K562 (cell line): ENCODE measurements around the gene CLHC1. TPM values are rescaled to one million over a fixed set of nuclear protein-coding genes. Genes with fewer than 3 reads are reported as not detected.

ENCODE experiments used
- ATAC-seq: fragments of 200-7000 bp; cut with Tn5 transposase; 3 replicates; pipeline ENCODE4 v1.9.1; 2020; ENCODE audit warnings: moderate library complexity
- BruUV-seq: library from RNA; stranded (reverse); fragments of 400-500 nt; replicated peaks from 2 replicates; lab custom pipeline; 2021; lab: Mats Ljungman, UMichigan
- CTCF ChIA-PET: fragments of 300-600 bp; formaldehyde crosslinking; extraction: SDS; loops from one replicate; lab custom pipeline; 2021; ENCODE audit warnings: low intra/inter-chr PET ratio; lab: Yijun Ruan, JAX
- POLR2A ChIA-PET: fragments of 300-600, 350-650 bp; sonication (Branson Sonifier 250); formaldehyde crosslinking; extraction: SDS; loops from one replicate; lab custom pipeline; 2021; ENCODE audit warnings: antibody characterized with exemption, inconsistent platforms; lab: Yijun Ruan, JAX
- DNase-seq, 4 experiments: peaks; one replicate each; pipeline versions ENCODE4 v3.0.0 to v3.0.0-alpha.2; 2011 to 2018; ENCODE audit warnings: low spot score in 3 of 4, mixed read lengths in 3 of 4; ENCODE audit errors: extremely low read depth in 1 of 4
- FAIRE-seq: peaks from 2 replicates; lab custom pipeline; 2011; peaks lifted over from hg19 to GRCh38; lab: Jason Lieb, UNC
- H2AFZ ChIP-seq: 2 replicates; pipeline ENCODE4 v1.6.0; 2011; ENCODE audit warnings: low read depth, low read length, control low read depth, inconsistent platforms
- H3K27ac ChIP-seq: fragments of 200-600 bp; 3 replicates; pipeline ENCODE4 v1.8.0; 2011; ENCODE audit warnings: low read depth, mild to moderate bottlenecking, control low read depth, inconsistent platforms, low read length, moderate library complexity, mixed read lengths; ENCODE audit errors: extremely low read depth
- H3K27me3 ChIP-seq, 2 experiments: fragments of 300-600 bp in 1 of 2; 2 replicates in 1 of 2; 3 replicates in 1 of 2; pipeline versions ENCODE4 v1.6.0 to v1.8.0; 2011; ENCODE audit warnings: inconsistent platforms in 2 of 2, low read length in 2 of 2, mild to moderate bottlenecking in 1 of 2, mixed read lengths in 1 of 2, moderate library complexity in 1 of 2; ENCODE audit not compliant: control insufficient read depth in 2 of 2, insufficient read depth in 2 of 2
- H3K36me3 ChIP-seq: fragments of 300-600 bp; 3 replicates; pipeline ENCODE4 v1.8.0; 2011; ENCODE audit warnings: mild to moderate bottlenecking, low read length, inconsistent platforms; ENCODE audit not compliant: control insufficient read depth, insufficient read depth
- H3K4me1 ChIP-seq, 2 experiments: fragments of 200-600 bp in 1 of 2; replicated peaks in 1 of 2; 2 replicates in 1 of 2; 3 replicates in 1 of 2; pipeline versions ENCODE4 v1.5.1 to v1.8.0; 2011; ENCODE audit warnings: inconsistent platforms in 2 of 2, low read length in 2 of 2, mild to moderate bottlenecking in 1 of 2, mixed read lengths in 1 of 2, moderate library complexity in 1 of 2; ENCODE audit not compliant: control insufficient read depth in 2 of 2, insufficient read depth in 2 of 2
- H3K4me2 ChIP-seq: 2 replicates; pipeline ENCODE4 v1.6.1; 2011; ENCODE audit warnings: low read length, control low read depth, inconsistent platforms, mixed read lengths; ENCODE audit not compliant: insufficient read depth
- H3K4me3 ChIP-seq: fragments of 200-600 bp; sonication (generic), shearing (Covaris generic); 2 replicates; pipeline ENCODE4 v1.5.1; 2016; ENCODE audit warnings: control low read depth, inconsistent platforms
- H3K79me2 ChIP-seq: fragments of 200-600 bp; 3 replicates; pipeline ENCODE4 v1.8.0; 2011; ENCODE audit warnings: low read length, inconsistent platforms; ENCODE audit not compliant: control insufficient read depth, insufficient read depth
- H3K9ac ChIP-seq, 2 experiments: 2 replicates each; pipeline versions ENCODE4 v1.6.0 to v1.6.1; 2011; ENCODE audit warnings: low read depth in 2 of 2, low read length in 2 of 2, control low read depth in 1 of 2, inconsistent platforms in 1 of 2, mild to moderate bottlenecking in 1 of 2, mixed read lengths in 1 of 2; ENCODE audit not compliant: insufficient read depth in 1 of 2
- H3K9me1 ChIP-seq: one replicate; pipeline ENCODE4 v1.6.0; 2011; ENCODE audit warnings: inconsistent platforms, mild to moderate bottlenecking, low read length, moderate library complexity; ENCODE audit not compliant: control insufficient read depth, insufficient read depth
- H3K9me3 ChIP-seq: replicated peaks from 2 replicates; pipeline ENCODE4 v1.5.1; 2011; ENCODE audit warnings: low read depth, low read length, inconsistent platforms; ENCODE audit not compliant: control insufficient read depth, insufficient read depth
- H4K20me1 ChIP-seq: replicated peaks from 2 replicates; pipeline ENCODE4 v1.6.1; 2011; ENCODE audit warnings: low read length, inconsistent platforms, mixed read lengths; ENCODE audit not compliant: control insufficient read depth, insufficient read depth
- ATF7 ChIP-seq: fragments of 450-650 bp; IDR thresholded peaks from 2 replicates; pipeline ENCODE4 v1.7.1; 2014; ENCODE audit warnings: mild to moderate bottlenecking, moderate library complexity
- BRD9 ChIP-seq: fragments of 450-650 bp; IDR thresholded peaks from 2 replicates; pipeline ENCODE4 v1.6.1; 2018; ENCODE audit warnings: low read depth; ENCODE audit not compliant: partially characterized antibody
- FOXJ2 ChIP-seq: fragments of 200-800 bp; sonication (Bioruptor generic); IDR thresholded peaks from 2 replicates; pipeline ENCODE4 v1.6.1; 2016; ENCODE audit warnings: missing genetic modification characterization, missing compliant biosample characterization
- NRF1 ChIP-seq, 2 experiments: fragments of 450-650 bp; IDR thresholded peaks in 1 of 2; conservative IDR thresholded peaks in 1 of 2; 2 replicates each; pipeline ENCODE4 v1.6.1; 2014; ENCODE audit warnings: mild to moderate bottlenecking in 2 of 2
- SMAD1 ChIP-seq: fragments of 150-350 bp; IDR thresholded peaks from 2 replicates; pipeline ENCODE4 v1.6.1; 2014; ENCODE audit warnings: low read length, low read depth; ENCODE audit not compliant: partially characterized antibody
- ZKSCAN8 ChIP-seq: fragments of 200-800 bp; sonication (Bioruptor generic); IDR thresholded peaks from 2 replicates; pipeline ENCODE4 v1.6.1; 2016; ENCODE audit warnings: missing genetic modification characterization, missing compliant biosample characterization
- ZNF134 ChIP-seq: fragments of 250-450 bp; sonication (Bioruptor Pico); conservative IDR thresholded peaks from 2 replicates; pipeline ENCODE4 v1.4.0; 2020
- WGBS: fragments of 100-300 bp; shearing (Covaris generic); methylation state at CpG from one replicate; pipeline ENCODE4 v1.1.6; 2016; ENCODE audit warnings: low coverage, mixed read lengths; ENCODE audit not compliant: insufficient coverage; ENCODE audit errors: missing lambda C conversion rate; 5-methylcytosine and 5-hydroxymethylcytosine counted together
- in situ Hi-C: fragments of 300-500 bp; cut with MboI; formaldehyde crosslinking; loops from 4 replicates; pipeline ENCODE4 v1.15.0; 2018; ENCODE audit warnings: inconsistent platforms, mixed read lengths
- intact Hi-C: fragments of 100-400 bp; cut with micrococcal nuclease; formaldehyde crosslinking; loops from 2 replicates; pipeline ENCODE4 v1.14.2; 2022
- polyA plus RNA-seq, 8 experiments: library from polyadenylated mRNA; depleted of rRNA in 4 of 8; stranded (reverse) in 5 of 8; unstranded in 3 of 8; fragments of >200 nt; fragmentation: Nextera tagmentation in 2 of 8; fragmentation: Illumina TruSeq in 1 of 8; extraction: Ambion mirVana in 2 of 8; extraction: Trizol in 1 of 8; gene quantifications; 2 replicates each; pipeline versions ENCODE4 v1.2.1 to v1.2.3, GENCODE V29; 2011 to 2014; ENCODE audit warnings: inconsistent platforms in 1 of 8, missing spikeins in 1 of 8
- total RNA-seq, 7 experiments: library from RNA; depleted of rRNA in 6 of 7; stranded (reverse); fragments of >200 nt in 6 of 7; fragmentation: Illumina TruSeq in 2 of 7; extraction: Trizol in 2 of 7; gene quantifications; 2 replicates each; pipeline versions ENCODE4 v1.2.1 to v1.2.3, GENCODE V29; 2011 to 2021; ENCODE audit warnings: low replicate concordance in 1 of 7
- TF ChIP-seq, protein P1 (sequence below), 2 experiments: fragments of 450-650 bp; formaldehyde crosslinking in 1 of 2; IDR thresholded peaks; 2 replicates each; pipeline versions ENCODE4 v1.4.0 to v1.6.1; 2014 to 2020; ENCODE audit warnings: mild to moderate bottlenecking in 2 of 2, borderline replicate concordance in 1 of 2, low read depth in 1 of 2
- TF ChIP-seq, protein P2 (sequence below): fragments of 250-450 bp; sonication (Bioruptor Pico); IDR thresholded peaks from 2 replicates; pipeline ENCODE4 v1.8.0; 2021; ENCODE audit warnings: mild to moderate bottlenecking, moderate library complexity

The CLHC1 gene
- total and polyA plus RNA-seq, 9 of the 15 experiments (the other 6 are each of a cell fraction or from before 2014, with no cell fraction given) = 3.7 to 14.3 (median 8.6) TPM

DNA sequence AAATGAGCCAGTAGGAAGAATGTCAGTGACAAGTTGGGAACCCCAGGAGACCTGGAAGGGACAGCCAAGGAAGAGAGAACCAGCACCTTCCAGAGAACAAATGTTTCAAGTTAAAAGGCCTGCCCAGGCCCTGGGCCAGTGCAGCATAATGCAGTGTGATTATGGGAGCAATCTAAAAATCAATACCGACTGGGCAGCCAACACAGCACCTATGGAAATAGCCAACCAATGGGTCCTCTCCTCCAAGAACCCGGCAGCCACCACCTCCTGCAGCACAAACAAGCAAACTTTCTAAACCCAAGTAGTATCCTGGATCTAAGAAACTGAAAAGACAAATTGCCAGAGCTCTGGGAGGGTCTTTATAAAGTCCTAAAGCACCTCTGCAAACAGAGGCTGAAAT, 71.7 kb downstream of the CLHC1 start:
- CTCF ChIA-PET = no interaction called here
- no peak for FAIRE-seq
- intact Hi-C loops = no loop called here

More for the DNA sequence above, 71.7 kb downstream of the CLHC1 start:
- WGBS = 25% methylated on average over 2 of the region's 2 CpGs
- DNase-seq = no peak
- Histone ChIP-seq H3K27me3 (no peaks in the 10 kb centered on the region), H4K20me1 (no peaks in the 10 kb centered on the region), H3K4me3 (no peak overlapping the region), H3K4me2 (no peak overlapping the region), H3K9me1 (no peaks in the 10 kb centered on the region), H3K9ac (no peak overlapping the region), H3K79me2 (no peaks in the 10 kb centered on the region), H3K27ac (no peak overlapping the region), H3K9me3 (no peaks in the 10 kb centered on the region), H3K4me1 (peaks cover 18 to 41% of the 10 kb centered on the region in 2 experiments), H2AFZ (no peak overlapping the region), H3K36me3 (no peaks in the 10 kb centered on the region)
- ATAC-seq = no peak
- no TSS peak for BruUV-seq
- in situ Hi-C loops = loop anchor here (10.0 kb wide), 1 partner anchor 256 kb away; no protein-coding TSS in a partner anchor
- TF ChIP-seq ZKSCAN8 (CRISPR knock-in tag) = no peak
- TF ChIP-seq, protein P1, sequence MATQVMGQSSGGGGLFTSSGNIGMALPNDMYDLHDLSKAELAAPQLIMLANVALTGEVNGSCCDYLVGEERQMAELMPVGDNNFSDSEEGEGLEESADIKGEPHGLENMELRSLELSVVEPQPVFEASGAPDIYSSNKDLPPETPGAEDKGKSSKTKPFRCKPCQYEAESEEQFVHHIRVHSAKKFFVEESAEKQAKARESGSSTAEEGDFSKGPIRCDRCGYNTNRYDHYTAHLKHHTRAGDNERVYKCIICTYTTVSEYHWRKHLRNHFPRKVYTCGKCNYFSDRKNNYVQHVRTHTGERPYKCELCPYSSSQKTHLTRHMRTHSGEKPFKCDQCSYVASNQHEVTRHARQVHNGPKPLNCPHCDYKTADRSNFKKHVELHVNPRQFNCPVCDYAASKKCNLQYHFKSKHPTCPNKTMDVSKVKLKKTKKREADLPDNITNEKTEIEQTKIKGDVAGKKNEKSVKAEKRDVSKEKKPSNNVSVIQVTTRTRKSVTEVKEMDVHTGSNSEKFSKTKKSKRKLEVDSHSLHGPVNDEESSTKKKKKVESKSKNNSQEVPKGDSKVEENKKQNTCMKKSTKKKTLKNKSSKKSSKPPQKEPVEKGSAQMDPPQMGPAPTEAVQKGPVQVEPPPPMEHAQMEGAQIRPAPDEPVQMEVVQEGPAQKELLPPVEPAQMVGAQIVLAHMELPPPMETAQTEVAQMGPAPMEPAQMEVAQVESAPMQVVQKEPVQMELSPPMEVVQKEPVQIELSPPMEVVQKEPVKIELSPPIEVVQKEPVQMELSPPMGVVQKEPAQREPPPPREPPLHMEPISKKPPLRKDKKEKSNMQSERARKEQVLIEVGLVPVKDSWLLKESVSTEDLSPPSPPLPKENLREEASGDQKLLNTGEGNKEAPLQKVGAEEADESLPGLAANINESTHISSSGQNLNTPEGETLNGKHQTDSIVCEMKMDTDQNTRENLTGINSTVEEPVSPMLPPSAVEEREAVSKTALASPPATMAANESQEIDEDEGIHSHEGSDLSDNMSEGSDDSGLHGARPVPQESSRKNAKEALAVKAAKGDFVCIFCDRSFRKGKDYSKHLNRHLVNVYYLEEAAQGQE (IDR thresholded peaks at IDR 0.05; ENCODE audit: borderline replicate concordance) = no peak
- TF ChIP-seq, protein P1 (CRISPR knock-in tag; IDR thresholded peaks at IDR 0.05; ENCODE audit: low read depth) = no peak
- TF ChIP-seq BRD9 = no peak
- no peak for TF ChIP-seq FOXJ2 (tag)
- no peak for TF ChIP-seq ATF7
- TF ChIP-seq ZNF134 (CRISPR knock-in tag) = no peak
- TF ChIP-seq SMAD1 = no peak
- TF ChIP-seq NRF1 (conservative IDR thresholded peaks at IDR 0.05 in 1 of 2, IDR thresholded peaks at IDR 0.05 in 1 of 2) = no peak
- TF ChIP-seq, protein P2, sequence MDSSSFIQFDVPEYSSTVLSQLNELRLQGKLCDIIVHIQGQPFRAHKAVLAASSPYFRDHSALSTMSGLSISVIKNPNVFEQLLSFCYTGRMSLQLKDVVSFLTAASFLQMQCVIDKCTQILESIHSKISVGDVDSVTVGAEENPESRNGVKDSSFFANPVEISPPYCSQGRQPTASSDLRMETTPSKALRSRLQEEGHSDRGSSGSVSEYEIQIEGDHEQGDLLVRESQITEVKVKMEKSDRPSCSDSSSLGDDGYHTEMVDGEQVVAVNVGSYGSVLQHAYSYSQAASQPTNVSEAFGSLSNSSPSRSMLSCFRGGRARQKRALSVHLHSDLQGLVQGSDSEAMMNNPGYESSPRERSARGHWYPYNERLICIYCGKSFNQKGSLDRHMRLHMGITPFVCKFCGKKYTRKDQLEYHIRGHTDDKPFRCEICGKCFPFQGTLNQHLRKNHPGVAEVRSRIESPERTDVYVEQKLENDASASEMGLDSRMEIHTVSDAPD (CRISPR knock-in tag) = no peak
- POLR2A ChIA-PET = interaction anchor here (1.9 kb wide), 1 partner anchor 115 kb away, joined by 6 read pairs; no protein-coding TSS in a partner anchor
